GM19239 (cell line): ENCODE results near the gene THAP11.
A peak's percentile ranks its signal among the peaks of the same experiment; 100 is the strongest.

Experiments
- DNase-seq: peaks from one replicate; pipeline ENCODE4 v3.0.0; 2011; ENCODE audit warnings: low spot score; ENCODE audit not compliant: insufficient read length
- FAIRE-seq: peaks from 2 replicates; lab custom pipeline; 2011; peaks lifted over from hg19 to GRCh38; lab: Jason Lieb, UNC

THAP11 gene

DNA sequence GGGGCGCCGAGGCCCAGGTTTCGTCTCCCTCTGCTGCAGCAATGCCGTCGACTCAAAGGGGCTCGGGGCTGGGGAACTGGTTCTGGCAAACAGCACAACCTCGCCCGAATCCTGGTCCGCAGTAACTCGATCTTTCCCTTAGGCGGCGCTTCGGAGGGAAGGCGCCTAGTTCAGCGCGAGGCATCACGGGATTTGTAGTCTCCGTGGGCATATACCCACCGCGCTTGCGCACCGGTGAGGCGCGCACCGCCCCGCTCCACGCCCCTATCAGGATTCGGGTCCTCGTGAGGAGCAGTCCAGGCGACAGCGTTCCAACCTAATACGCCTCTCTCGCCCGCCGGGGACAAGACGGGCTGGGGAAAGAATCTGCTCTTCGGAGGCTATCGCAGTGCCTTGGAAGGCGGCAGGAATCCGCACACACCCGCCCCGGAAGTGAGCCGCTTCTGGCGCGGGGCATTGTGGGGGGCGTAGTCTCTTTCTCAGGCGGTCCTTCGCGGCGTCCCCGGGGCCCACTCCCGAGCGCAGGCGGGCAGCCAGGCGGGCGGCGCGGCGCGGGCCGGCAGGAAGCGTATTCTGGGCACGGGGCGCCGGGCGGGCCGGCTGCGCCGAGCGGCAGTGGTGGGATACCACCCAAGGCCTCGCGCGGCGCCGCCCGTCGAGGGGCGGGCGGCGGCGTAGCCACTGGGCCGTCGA, at the start of gene THAP11:
THAP11 (plus strand) TSS at position 505 of the 693 bp plus-strand sequence. CDS start 235 bp downstream, outside the sequence.
- DNase-seq (peak; percentile 89), FAIRE-seq (peak; percentile 71)

DNA sequence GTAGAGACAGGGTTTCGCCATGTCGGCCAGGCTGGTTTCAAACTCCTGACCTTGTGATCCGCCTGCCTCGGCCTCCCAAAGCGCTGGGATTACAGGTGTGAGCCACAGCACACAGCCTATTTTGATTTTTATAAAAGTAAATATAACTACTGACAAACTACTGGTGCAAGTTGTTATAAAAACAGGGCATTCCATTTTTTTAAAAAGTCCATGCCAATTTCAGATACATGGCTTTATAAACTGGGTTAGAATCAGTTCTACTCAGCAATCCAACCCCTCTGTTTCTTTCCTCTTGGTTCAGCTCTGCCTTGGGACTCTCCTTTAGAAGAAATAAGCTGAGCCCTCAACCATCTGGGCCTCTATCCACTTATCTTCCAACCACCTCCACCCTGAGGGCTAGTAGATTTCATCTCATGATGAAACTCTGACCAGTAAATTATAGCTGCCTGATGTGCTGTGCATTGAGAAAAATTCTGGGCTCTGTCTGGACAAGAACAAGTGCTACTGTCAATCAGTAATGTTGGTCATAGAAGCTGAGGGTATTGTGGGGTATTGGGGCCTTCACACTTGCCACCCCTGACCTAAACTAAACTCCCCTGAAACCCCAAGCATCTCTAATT, 45.9 kb upstream of the THAP11 start:
- no peak for DNase-seq
- FAIRE-seq = no peak

DNA sequence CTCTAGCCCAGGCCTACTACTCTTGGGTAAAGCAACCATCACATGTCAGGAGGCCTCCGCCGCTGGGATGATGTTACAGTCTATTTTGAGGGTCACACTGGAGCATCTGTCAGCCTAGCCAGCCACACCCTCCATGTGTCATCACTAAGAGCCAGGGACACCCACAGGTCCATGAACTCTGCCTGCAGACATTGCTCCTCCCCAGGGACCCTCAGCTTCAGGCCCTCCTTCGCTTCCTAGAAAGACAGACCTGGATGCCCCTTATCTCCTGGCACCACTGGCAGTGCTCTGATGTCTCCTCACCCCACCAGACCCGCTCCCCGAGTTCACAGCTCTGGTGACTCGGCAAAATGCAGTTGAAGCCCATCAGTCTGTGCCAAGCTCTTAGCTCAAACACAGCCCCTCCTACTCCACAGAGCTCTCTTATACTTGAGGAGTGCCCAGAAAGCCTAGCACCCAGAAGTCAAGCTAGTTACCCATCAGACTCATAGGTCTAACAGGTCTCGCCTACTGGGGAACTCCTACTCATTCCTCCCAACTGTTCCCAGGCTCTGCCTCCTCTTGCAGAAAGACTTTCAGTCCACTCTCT, 41.7 kb upstream of the THAP11 start:
- no peak for DNase-seq
- FAIRE-seq = no peak

DNA sequence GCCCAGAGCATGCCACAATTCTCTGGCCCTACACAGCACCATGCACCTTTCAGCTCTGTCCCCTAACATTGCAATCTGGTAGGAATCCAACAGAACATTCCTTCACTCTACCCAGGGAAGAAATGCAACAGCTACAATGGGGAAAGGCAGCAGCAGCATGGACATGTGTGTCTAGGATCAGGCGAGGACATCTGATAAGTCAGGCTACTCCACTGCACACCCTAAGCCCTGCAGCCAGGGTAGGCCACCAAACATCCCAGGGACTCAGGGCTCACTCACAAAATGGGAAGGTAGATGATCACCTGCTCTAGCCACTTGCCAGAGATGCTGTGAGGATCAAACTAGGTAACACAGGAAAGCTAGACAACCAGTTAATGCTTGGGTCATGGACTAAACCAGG, 40.9 kb upstream of the THAP11 start:
- FAIRE-seq = no peak
- no peak for DNase-seq

DNA sequence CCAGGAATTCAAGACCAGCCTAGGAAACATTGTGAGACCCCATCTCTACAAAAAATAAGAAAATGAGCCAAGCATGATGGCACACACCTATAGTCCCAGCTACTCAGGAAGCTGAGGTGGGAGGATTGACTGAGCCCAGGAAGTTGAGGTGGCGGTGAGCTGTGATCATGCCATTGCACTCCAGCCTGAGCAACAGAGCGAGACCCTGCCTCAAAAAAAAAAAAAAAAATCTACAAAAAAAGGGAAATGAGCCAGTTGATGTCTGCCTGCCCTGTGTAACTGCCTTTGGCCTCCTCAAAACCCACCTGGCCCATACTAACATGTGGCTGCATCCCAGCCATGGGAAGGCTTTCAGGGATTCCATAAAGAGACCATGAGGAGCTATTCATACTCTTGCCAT, 40.2 kb upstream of the THAP11 start:
- DNase-seq = no peak
- FAIRE-seq = no peak

DNA sequence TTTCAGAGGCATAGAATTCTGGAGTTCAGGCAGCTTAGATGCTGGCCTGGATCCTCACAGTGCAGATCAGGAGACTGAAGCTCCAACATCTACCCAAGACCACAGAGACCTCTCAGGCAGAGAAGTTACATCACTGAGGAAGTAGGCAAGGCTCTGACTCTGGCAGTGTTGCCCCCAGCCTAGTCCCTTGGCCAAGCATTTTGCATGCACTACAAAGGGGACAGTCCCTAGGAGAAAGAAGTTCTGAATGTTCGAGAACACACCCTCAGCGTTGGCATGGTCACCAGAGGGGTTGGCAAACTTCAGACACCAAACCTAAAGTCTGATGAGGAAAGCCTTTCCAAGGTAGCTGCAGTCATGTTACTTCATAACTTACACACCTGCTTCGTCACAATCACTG, 38.2 kb upstream of the THAP11 start:
- DNase-seq = no peak
- no peak for FAIRE-seq

DNA sequence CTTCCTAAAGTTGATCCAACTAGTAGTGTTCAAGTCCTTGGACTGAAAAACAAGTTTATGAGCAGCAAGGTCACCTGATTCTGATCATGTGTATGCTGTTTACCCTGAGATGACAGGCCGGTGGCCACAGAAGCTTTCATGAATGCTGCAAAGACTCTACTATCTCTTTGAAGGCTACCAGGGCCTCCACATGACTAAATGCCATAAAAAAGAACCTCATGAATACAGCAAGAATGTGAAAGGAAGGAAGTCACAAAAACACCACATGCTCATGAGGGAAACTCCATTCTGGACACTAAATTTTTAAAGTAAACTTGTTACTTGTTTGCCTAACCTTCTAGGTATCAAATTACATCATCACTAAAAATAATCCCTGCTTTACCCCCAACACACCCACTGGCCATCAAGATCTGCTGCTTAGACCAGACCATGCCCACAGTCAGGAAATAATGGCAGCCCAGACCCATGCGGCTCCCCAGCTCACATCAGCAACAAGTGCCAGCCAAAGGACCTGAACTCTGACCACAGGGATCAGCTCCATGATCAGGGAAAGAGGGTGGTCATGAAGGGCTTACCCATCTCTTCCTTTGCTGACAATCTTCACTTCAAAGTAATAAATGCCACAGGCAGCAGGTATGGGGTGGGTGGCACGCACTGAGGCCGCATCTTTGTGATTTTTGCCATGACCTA, 37.1 kb upstream of the THAP11 start:
- FAIRE-seq = no peak
- no peak for DNase-seq

DNA sequence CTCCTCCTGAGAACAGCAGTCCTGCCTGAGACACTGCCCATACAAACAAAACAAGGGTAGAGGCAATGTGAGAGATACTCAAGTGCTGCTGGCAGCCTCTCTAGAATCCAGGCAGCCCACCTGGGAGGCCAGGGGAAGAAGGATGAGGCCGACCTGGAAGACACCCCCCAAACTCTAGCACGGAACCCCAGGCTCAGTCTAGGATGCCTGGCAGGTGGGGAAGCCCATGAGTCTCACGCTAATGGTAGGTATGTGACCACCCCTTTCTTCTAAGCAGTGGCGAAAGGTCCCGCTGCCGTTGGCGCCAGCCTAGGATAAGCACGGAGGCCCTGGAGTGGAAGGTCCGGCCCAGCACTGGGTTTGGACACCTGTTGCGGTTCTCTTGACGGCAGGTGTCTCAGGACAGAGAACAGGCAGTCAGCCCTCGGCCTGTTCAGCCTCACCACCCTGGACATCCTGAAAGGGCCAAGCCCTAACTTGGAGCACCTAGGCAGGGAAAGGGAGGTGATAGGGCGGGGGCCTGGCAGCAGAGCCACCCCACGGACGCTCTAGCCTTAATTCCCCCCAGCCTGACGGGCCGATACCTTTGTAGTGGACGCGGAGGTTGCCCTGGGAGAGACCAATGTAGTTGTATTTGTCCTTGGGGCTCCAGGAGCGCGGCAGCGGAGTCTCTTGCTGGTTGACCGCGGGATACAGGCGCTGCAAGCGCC, 36.2 kb upstream of the THAP11 start:
- FAIRE-seq (no peak), DNase-seq (no peak)

DNA sequence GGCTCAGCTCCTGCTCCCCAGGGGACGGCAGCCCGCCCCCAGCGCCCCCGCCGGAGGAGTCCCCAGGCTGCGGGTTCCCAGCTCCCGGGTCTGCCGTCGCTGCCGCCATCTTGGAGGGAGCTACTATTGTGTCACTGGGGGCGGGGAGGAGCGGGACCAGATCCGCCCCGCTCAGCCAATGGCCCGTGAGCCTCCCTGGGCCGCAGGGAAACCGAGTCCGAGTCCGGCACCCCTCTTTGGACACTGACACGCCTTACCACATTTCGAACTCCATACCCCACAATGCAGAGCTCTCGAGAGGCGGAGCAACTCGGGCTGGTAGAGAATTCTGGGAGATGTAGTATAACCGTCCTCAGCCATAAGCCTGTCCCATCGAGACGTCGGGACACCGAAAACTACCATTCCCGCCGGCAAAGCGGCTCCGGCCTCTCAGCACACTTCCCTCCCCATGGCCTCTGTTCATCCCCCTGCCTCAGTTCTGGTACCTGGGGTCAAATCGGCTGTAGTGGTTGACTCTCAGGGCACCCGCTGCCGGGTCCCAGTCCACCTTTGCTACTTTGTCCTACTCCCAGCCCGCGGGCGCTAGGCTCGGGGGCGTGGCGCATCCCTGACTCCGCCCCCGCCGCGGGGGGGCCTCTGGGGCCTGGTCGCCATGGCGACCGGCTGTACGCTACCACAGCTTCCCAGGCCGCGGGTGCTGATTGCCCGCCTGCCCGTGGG, 35.5 kb upstream of the THAP11 start, which contains the start of the genes RANBP10 and TSNAXIP1:
RANBP10 (minus strand) TSS at position 133 of the 720 bp plus-strand sequence; CDS start at position 109, 24 bp downstream.
TSNAXIP1 (plus strand) TSS at position 462 of the 720 bp plus-strand sequence. CDS start 261 bp downstream, outside the sequence.
- FAIRE-seq = peak; percentile 91
- DNase-seq = peak; percentile 87

DNA sequence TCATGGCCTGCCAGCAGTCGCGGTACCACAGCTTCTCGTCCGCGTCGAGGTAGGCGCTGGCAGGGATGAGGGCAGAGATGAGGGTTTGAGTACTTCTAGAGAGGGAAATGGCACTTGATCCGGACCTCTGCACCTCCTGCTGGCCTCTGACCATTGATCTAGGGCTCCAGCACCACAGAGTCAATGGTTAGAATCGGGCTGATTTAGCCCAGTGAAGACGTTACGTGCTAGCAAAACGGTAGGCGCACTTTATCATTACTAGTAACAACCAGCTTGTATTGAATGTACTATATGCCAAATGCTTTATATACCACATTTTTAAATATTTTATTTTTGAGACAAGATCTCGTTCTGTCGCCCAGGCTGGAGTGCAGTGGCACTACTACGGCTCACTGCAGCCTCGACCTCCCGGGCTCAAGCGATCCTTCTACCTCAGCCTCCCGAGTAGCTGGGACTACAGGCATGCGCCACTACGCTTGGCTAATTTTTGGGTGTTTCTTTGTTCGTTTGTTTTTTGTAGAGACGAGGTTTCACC, 34.9 kb upstream of the THAP11 start:
- DNase-seq = no peak
- FAIRE-seq = no peak

DNA sequence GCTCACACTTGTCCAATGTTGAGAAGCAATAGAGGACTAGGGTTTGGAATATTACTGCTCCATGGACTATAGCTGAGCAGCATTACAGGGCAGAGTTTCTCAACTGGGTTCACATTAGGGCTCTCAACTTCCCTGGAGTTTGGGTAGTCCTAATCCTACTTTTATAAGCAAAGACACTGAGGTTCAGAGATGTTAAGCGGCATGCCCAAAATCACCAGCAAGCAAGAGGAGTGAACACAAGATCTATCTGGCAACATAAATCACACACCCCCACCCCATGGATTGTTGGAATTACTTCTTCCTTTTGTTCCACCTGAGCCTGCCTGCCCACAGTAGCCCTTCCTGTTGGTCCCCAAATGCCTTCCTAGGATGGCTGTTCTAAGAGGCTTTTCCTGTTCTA, 30.2 kb upstream of the THAP11 start:
- no peak for FAIRE-seq

DNA sequence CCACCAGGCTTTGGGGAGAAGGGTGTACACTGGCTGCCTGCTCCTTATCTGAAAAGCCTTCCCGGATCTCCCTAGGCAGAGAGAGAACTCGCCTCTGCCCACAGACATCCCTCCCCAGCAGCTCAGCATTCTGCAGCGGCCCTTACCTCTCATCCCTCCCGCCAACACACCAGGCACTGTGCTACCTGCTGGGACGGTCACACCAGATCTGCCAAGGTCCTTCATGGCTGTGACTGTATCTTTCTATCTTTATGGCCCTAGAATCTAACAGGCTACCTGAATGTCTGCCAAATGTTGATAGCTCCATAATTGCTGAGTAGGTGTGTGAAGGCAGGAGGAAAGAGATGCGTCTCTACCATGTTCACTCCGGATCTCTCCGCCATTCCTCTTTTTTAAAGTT, 27.6 kb upstream of the THAP11 start:
- no peak for FAIRE-seq
- DNase-seq = no peak

More for the DNA sequence above, 30.2 kb upstream of the THAP11 start:
- DNase-seq = no peak

DNA sequence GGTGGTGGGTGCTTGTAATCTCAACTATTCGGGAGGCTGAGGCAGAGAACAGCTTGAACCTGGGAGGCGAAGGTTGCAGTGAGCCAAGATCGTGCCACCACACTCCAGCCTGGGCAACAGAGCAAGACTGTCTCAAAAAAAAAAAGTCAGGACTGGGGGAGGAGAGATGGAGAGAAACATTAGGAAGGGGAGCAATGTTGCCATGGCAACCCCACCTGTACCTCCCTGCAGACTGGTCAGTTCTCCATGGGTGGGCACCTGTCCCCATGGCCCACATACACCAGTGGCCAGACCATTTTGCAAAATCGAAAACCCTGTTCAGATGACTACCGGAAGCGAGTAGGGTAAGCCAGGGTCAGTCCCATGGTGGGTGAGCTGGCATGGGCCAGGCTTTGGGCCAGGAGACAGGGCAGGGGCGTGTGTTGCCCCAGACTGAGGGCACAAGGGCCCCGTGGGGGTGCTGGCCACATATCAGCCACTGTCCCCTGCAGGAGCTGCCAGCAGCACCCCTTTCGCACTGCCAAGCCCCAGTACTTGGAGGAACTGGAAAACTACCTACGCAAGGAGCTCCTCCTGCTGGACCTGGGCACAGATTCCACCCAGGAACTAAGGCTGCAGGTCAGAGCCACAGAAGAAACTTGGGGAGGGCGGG, 21.4 kb upstream of the THAP11 start:
- no peak for DNase-seq
- no peak for FAIRE-seq

DNA sequence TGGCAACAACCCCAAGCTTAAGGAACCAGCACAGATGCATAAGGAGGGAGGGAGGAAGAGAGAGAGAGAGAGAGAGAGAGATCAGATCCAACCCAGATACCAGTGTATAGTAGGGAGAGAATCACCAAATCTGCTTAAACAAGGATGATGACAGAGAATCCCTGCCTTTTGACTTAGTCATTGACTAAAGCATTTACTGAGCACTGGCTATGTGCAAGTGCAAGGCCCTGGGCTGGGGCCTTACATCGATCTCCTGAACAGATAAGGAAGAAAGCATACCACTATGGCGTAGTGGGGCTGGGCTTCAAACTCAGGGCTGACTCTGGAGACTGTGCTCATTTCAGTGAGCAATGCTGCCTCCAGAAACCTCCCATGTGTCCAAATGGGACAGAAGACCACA, 19.6 kb upstream of the THAP11 start:
- no peak for FAIRE-seq
- no peak for DNase-seq

DNA sequence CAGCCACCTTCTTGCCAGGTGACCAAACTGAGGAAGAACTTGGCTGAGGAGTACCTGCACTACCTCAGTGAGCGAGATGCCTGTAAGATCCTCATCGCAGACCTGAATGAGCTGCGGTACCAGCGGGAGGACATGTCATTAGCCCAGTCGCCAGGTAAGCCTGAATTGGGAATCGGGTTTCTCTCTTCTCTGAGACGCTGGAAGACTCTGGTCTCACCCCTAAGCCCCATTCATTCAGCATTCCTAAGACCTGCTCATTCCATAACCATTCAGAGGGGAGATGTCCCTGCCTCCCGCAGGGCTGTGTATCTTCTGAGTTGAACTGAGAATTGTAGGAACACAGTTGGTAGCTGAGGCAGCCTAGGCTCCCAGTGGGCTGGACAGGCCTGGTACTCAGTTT, 17.0 kb upstream of the THAP11 start:
- FAIRE-seq (no peak), DNase-seq (no peak)

DNA sequence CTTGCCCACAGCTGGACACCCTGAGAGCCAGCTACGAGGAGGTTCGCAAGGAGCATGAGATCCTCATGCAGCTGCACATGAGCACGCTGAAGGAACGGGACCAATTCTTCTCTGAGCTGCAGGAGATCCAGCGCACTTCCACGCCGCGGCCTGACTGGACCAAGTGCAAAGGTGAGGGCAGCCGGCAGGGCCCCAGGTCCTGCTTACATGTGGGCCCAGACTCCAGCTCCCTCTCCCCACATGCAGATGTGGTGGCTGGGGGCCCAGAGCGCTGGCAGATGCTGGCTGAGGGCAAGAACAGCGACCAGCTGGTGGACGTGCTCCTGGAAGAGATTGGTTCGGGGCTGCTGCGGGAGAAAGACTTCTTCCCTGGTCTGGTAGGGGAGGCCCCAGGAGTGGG, 16.2 kb upstream of the THAP11 start:
- FAIRE-seq (no peak), DNase-seq (no peak)

DNA sequence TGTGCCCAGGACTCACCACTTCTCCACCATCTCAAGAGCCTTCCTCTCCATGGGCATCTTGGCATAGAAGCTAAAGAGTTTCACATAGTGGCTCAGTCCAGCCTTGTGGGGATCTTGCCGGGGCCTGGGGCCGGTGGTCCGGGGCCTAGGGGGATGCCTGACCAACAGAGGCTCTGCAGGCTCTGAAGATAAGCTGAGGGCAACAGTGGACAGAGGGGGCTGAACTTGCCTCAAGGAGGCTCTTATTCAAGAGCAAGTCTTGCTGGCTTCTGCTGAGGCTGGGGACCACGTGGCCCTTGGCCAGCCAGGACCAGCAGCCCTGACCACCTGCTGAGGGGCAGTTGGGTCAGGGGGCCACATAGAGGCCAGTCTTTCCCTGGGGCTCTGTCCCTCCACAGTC, 13.5 kb upstream of the THAP11 start:
- no peak for FAIRE-seq
- no peak for DNase-seq

DNA sequence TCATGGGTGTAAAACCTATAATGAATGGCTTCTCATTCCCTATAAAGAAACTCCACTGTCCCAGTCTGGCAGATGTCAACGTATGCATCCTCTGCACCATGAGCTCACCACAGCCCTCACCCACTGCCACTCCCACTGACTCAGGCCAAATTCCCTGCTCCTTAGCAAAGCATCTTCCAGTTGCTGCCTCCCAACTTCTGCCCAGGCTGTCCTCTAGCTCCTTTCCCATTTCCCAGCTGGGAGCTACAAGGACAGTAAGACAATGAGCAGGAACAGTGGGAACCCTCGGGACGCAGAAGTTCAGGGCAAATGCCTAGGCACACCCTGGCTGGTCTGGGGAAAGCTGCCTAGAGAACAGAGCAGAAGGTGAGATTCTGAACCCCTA, 9.1 kb upstream of the THAP11 start:
- DNase-seq = no peak
- no peak for FAIRE-seq
